GM21390 (cell line): ENCODE results near the gene PARD6A.

ENCODE experiments used
- ATAC-seq: cut with Tn5 transposase; IDR thresholded peaks from one replicate; pipeline ENCODE4 v1.9.1; 2021; ENCODE audit not compliant: unreplicated experiment

PARD6A gene

DNA sequence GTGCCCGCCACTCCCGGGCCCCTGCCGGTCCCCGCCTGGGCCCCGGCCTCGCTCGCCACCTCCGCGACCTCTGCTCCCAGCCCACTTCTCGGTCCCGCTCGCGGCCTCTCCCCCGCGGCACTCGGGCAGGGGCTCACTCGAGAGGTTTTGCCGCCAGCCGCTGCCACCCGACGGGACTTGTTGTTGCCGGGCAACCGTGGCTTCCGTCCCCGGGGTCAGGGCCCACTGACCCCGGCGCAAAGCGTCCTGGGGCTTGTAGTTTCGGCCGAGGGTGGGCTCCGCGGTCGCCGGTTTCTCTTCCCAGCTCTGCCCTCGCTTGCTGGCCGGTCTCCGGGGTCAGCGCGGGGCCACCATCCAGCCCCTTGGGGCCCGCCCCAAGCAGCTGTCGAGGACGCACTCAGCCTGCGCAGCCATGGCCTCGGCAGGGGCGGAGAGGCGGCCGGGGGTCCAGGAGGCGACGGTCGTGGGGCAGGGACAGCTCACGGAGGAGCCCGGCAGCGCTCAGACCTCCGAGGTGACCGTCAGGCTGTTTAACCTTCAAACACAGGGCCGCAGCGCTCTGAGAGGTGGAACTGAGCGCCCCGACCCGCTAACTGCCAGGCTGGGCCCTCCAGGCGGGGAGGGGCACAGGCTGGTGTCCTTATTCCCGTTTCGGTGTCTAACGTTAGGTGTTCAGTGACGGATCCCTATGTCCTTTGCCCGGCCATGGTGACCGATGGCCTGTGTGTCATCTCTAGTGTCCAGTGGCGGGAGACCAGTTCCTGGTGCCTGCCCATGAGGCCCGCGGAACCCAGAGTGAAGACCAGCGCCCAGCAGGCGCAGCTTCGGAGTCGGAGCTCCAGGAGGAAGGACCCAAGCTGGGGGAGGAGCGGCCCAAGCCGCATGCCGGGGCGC lies 6.0 kb downstream of the PARD6A start, which contains the start of the genes C16orf86 and ENKD1:
Gene C16orf86 (plus strand): TSS at position 256 of the 894 bp plus-strand sequence. CDS start 157 bp downstream, at position 413.
Gene ENKD1 (minus strand): TSS at position 192 of the 894 bp plus-strand sequence. CDS start 308 bp downstream, outside the sequence.
- peak; percentile 54 for ATAC-seq

DNA sequence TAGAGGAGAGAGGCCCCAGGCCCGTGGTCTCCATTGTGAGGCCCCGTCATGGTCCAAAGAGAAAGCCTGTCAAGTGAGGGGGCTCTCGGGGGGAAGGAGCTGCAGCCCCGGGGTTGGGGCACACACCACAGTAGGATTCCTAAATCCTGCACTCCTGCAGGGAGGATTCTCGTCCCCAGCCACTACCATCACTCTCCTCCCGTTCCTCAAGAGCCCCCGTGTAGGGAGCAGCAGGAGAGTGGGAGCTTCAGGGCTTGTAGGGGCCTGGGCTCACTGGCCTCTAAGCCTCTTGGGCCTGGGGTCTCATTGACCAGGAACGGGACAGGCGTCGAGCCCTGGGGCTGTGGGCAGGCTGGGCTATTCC lies 6.7 kb downstream of the PARD6A start:
- ATAC-seq: no peak

DNA sequence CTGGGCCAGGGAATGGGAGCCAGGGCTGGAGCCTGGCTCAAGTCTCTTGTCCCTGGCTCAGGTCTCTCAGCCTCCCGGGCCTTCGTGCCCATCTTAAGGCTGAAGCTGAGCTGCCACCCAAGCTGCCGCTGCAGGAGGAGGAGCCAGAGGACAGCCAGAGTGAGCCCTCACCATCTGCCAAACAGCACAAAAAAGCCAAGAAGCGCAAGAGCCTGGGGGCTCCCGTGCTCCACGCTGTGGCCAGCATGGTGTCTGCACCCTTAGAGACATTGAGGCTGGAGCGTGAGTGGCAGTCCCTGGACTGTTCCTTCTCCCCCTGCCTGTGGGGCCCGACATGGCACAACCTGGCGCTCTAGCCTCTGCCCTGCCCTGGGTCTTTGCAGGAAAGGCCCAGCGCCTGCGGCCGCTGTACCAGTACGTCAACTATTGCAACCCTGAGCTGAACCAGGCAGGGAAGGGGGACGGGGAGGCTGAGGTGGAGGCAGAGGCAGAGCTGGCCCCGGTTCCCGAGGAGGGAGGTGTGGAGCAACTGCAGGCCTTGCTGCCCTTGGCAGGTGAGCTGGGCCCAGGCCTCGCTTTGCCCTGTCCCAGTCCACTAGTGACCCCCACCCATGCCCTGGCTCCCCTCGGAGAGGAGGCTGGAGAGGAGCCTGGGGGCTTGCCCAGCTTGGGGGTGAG lies 7.2 kb downstream of the PARD6A start:
- ATAC-seq: peak; percentile 64

DNA sequence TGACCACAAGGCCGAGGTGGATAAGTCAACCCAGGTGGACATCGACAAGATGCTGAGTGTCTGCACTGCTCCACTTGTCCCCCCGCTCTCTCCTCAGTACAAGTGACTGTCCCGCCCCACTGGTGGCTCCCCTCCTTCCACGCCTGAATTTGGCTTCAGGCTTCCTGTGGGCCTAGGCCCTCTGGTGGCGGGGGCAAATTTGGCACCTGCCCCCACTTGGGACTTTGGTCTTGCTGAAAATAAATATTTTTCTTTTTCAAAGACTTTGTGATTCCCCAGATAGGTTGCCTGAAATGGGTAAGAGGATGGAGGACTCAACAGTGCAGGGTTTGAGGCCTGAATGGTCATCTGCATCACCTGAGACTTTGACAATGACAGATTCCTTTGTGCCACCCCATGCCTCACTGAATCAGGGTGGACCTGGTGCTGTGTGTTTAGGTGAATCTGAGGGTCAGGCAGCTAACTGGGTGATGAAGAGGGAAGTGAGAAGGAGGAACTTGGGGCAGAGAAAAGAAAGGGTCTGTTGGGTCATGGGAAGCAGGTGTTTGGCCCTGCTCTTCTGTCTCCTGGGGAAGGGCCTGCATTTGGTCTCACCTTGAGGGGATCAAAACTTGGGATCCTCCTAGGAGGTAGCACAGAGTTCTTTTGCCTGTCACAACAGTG lies 7.9 kb downstream of the PARD6A start:
- ATAC-seq: no peak

DNA sequence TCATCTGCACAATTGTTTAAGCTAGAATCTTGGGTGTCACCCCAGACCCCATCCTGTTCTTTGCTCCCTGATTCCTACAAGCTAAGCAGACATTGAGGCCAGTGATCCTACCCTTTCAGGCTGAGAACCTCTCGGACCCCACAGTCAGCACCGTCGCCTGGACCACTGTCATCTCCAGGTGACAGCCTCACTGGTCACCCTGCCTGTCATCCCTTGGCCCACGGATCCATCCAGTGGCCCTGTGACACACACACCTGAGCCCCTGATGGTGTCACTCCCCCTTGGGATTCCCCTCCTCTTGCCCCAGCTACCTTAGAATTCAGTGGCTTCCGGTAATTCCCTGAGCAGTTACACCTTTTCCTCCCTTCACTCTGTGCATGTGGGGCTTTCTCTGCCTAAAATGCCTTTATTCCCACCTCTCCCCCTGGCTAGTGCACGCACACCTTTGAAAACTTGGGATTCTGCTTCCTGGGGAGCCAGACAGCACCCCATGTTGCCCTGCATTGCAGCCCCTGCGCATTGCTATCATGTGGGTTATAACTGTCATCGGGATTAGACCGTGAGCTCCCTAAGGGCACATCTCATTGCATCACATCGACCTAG lies 8.8 kb downstream of the PARD6A start:
- no peak for ATAC-seq

DNA sequence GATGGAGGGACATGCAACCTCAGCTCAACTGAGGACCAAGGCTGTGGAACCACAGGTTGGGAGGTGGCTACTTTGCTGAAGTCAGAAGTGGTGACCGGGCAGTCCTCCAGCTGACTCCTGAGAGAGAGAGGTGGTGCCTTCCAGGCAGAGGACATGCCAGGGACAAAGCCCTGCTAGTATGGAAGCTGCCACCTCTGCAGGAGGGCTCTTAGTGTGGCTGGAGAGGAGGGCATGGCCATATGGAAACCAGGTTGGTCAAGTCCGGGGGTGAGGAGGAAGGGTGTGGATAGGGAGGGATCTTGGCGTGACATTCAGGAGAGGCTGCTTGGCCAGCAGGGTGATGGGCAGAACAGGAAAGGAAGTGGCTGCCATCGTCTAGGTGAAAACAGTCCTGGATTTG lies 11.5 kb downstream of the PARD6A start:
- no peak for ATAC-seq

DNA sequence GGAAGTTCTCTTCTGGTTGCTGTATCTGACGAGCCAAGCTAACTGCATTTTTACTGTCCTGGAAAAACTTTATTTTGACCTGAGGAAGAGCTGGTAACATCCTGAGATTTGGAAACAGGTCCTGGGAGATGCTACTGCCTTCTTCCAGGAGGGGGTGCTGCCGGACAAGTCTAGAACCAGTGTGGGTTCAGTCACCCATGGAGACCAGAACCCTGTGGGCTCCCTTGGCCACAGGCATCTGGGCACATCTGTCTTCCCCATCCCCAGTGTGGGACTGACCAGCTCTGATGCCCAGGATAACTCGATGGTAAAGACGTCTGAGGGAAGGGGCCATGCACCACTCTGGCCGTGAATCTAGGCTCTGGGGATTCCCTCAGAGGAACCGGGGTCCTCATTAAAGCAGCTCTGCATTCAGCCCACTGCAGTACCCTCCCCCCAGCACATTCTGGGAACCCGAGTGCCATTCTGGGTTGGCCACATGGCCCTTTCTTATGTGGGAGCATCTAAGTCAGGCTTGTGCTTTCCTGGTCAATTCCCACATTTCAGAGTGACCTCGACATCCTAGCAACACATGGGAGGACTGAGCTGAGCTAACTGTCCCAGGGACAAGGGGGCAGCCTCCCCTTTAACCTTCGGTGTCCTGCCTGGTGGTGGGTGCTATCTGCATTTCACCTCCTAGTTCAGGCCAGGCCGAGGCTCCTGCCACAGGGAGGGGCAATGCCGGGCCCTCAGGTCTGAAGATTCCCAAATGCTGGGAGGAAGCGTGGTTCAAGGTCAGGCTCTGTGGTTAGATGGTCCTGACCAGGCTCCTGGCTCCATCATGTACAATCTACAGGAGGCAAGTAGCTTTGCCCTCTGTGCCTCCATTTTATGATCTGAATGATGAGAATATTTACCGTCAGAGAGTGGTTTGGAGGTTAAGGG lies 12.2 kb downstream of the PARD6A start:
- no peak for ATAC-seq

DNA sequence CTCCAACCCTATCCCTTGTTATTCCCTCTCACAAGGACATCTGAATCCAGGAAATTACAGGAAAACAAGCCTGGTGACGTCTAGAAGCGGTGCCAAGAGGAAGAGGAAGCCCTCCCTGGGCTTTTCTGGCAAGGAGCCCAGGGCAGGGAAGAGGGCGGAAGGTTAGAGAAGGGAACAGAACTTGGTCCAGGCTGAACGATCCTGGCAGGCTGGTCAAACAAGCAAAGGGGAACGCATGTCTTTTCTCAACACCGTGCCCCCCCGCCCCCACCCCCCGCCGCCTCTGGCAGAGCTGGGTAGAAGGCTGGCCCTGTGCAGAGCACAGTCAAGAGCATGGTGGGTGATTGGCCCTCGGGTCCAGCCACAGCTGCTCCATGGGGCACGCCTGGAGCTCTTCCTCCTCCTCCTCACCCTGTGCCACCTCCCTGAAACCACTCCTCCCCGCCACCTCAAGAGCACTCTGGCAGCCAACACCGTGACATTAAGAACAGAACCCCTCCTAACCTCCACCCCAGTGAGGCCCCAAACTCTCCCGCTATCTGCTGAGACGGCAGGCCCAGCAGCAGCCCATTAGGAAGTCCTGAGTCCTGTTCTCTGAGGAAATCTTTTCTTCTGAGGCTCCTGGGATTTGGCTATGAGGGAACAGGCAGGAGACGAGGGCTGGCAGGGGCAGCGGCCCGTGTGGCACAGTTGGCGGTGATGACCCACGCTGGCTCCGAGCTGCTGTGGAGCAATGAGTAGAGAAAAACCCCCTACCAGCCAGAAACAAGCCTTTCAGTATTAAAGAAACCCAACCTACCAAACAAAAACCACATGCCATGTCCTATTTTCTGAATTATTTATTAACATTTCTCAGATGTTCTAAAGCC lies 13.2 kb downstream of the PARD6A start:
- no peak for ATAC-seq

DNA sequence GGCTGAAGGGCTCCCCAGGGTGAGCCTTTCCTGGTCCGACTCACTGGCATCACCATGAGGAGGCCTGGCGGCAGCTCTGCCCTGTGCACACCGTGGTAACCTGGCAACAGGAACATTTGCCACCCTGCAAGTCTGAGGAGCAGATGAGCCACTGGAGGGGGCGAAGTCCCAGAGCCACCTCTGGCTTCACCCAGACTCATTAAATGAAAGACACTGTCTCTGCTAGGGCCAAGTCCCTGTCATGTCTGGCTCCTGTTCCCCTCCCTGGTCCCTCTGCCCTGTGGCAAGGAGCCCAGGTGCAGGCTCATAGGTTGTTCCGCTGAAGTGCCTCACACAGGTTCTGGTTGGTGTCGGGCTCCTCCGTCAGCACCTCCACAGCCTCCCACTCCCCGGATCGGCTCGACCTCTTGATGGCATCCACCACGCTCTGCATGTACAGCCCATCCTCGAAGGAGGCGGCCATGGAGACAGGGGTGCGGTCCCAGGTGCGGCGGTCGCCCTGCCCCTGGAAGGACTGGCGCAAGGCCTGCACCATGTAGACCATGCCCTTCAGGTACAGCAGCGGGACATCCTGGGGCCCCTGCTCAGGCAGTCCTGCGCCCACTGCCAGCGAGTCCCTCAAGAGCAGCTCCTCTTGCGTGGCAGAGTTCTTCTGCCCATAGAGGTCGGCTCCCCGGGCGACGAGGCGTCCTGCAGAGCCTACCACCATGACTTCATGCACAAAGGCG lies 14.3 kb downstream of the PARD6A start:
- no peak for ATAC-seq

DNA sequence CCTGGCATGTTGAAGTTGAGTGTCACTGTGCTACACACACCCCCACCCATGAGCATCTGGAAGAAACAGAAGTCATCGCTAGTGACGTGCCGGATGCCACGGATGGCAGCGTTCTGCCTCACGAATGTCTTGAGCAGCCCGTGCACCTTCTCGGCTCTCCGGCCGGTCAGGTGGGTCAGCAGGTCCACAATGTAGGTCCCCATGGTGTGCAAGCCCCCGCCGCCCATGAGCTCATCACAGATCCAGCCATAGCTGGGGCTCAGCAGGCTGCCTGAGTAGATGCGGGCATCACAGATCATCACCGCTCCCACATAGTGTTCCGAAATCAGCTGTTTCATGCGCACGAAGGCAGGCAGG lies 14.8 kb downstream of the PARD6A start:
- no peak for ATAC-seq

DNA sequence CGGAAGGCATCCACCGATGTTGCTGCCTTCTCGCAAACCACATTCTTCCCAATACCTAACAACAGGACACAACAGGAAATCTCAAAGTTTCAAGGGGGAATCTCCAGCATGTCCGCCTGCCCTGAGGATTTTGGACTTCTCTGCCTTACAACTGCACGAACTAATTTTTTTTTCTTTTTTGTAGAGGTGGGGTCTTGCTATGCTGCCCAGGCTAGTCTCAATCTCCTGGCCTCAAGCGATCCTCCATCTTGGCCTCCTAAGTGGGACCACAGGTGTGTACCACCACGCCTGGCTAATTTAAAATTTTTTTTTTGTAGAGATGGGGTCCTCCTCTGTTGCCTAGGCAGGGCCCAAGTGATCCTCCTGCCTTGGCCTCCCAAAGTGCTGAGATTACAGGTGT lies 15.2 kb downstream of the PARD6A start:
- ATAC-seq: no peak

DNA sequence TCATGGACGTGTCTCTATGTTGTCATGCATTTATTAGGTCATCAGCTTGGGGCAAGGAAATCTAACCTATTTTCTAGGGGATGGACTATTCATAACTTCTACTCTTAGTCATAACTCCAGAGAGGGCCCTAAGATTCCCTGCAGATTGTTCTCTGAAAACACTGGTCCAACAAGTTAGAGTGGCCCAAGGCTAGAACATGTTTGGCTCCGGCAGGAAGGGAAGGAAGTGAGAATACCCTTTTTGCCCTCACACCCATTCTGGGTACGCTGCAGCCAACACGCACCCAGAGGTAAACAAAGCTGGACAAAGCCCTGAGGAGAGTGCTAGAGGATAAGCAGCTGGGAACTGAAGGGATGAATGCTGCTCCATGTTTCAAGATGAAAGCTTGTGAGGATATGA lies 15.8 kb downstream of the PARD6A start:
- no peak for ATAC-seq

DNA sequence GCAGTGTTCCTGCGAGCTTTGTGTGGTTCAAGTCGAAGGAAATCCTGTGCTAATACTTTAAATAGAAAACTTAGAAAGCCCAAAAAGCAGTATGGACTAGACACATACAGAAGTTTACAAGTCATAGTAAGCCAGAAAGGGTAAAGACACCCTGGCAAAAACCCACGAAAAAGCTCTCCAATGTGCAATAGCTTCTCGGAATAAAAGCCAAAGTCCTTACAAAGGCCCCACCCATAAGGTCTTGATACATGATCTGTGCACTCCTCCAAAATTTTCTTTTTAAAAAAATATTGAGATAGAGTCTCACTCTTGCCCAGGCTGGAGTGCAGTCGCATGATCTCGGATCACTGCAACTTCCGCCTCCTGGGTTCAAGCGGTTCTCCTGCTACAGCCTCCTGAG lies 16.2 kb downstream of the PARD6A start:
- no peak for ATAC-seq

DNA sequence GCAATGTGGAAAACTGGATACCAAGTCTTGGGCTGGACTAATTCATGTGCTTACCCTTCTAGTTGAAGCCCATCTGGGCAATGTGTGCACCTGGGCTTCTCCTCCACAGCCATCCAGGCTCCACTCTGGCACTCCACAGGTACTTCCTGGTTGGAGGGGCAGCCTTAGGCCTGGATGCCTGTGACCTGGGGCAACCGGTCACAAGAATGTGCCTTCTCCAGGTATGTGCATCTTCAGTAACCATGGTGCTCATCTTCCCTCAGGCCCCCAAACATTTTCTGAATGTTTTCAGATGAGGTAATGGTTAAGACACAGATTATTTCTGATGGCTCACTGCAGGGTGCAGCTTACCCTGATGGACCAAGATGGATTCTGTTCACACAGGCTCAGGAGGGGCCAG lies 17.0 kb downstream of the PARD6A start:
- ATAC-seq: no peak

DNA sequence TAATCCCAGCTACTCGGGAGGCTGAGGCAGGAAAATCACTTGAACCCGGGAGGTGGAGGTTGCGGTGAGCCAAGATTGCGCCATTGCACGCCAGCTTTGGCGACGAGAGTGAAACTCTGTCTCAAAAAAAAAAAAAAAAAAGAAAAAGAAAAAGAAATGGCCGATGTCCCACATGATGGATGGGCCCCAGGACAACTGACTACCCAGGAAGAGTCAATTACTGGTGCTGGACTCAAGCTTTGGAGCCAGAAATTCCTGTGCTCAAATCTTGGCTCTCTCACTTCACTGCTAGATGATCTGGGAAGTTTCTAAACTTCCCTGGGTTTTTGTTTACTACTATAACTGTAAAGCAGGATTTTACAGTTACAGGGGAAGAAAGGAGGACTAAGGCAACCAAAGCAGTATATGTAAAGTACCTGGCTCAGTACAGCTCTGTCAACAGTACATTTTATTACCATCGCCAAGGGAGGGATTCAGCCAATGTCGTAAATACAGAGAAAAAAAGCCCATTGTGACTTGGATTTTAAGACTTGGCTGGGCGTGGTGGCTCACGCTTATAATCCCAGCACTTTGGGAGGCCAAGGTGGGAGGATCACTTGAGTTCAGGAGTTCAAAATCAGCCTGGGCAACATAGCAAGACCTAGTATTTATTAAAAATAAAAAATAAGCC lies 17.7 kb downstream of the PARD6A start:
- no peak for ATAC-seq

DNA sequence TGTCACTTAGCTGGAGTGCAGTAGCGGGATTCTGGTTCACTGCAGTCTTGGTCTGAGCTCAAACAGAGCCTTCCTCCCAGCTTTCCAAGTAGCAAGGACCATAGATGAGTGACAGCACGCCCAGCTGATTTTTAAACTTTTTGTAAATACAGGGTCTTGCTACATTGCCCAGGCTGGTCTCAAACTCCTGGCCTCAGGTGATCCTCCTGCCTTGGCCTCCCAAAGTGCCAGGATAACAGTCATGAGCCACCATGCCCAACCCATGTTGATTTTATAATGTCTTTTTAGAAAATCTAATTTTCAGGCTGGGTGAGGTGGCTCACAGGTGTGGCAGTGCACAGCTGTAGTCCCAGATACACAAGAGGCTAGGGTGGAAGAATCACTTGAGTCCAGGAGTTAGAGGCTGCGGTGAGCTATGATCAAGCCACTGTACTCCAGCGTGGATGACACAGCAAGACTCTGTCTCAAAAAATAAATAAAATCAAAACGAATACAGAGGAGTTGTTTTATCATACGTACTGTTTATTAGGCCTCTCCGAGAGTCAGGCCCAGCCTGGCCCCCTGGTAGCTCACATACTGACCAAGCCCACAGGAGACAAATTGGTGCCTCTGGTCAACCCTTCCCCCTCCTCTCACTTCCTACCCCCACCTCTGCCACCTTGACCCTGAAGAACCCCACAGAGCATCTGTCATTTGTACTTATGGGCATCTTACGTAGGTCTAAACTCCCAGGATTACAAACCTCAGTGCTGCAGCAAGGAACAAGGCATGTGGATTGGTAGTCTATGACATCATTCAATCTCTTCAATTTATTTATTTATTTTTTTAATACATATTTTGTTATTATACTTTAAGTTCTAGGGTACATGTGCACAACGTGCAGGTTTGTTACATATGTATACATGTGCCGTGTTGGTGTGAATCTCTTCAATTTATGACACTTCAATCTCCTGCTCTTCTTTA lies 19.5 kb downstream of the PARD6A start:
- no peak for ATAC-seq

DNA sequence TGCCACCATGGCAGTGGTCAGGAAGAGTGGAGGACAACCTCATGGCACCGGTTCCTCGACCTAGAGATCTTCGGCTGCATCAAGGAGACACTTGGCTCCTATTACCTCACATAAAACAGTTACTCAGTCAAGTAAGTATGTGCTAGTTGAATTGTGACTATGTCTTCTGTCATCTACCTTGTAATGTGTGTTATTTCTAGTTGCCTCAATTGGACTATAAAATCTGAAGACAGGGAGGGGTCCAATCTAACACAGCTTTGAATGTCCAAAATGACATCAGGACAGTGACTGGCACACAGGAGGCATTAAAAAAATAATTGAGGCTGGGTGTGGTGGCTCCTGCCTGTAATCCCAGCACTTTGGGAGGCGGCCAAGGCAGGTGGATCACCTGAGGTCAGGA lies 23.0 kb downstream of the PARD6A start:
- no peak for ATAC-seq
